UCSD-AML1 (cell line): Measurements from ENCODE around the gene LAMA2.
"Not testable (repeated sequence)": the region's sequence is repeated elsewhere in the genome, so short reads cannot be mapped to it uniquely, and the experiment has no call there.

ENCODE experiments used
- DNase-seq: peaks from one replicate; lab custom pipeline; 2025; ENCODE audit not compliant: unreplicated experiment; lab: John Stamatoyannopoulos, UW

Gene LAMA2

GRCh38 chr6:129172279-129172995 lies 289.5 kb downstream of the LAMA2 start:
- not testable (repeated sequence) for DNase-seq

DNA sequence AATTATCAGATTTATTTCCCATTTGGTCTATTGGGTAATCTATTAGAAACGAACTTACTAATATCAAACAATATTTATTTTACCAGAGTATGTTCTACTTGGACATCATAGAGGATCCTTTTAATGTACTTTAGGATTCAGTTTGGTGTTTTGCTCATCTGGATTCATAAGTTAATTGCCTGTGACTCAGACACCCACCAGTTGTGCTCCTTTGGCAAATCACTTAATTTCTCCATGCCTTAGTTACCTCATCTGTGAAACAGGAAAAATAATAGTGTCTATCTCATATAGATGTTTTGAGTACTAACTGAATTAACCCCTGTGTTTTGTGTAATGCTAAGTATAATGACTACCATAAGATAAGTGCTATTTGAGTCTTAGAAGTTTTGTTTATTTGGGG lies 292.1 kb downstream of the LAMA2 start:
- no peak for DNase-seq

- DNase-seq: no peak
Observed at GRCh38 chr6:129177801-129178200, 294.9 kb downstream of the LAMA2 start.

- no peak for DNase-seq
Observed at GRCh38 chr6:129179283-129179682, 296.3 kb downstream of the LAMA2 start.

DNA sequence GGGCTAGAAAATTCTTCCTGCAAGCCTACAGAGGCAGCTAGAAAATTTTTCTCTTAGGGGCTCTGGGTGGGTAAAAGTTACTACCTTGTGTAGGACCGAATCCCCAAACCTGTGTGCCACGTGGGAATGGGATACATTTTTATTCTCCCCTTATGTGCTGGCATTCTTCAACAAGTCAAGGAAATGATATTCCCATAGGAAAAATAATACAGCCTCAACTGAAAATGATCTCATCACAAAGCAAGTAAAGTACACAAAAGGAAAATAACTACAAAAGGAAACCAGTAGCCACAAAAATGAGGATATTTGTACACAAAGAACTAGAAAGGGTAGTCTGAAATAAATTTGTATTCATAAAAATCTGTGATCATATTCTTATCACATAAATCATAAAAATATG lies 298.1 kb downstream of the LAMA2 start:
- no peak for DNase-seq

DNA sequence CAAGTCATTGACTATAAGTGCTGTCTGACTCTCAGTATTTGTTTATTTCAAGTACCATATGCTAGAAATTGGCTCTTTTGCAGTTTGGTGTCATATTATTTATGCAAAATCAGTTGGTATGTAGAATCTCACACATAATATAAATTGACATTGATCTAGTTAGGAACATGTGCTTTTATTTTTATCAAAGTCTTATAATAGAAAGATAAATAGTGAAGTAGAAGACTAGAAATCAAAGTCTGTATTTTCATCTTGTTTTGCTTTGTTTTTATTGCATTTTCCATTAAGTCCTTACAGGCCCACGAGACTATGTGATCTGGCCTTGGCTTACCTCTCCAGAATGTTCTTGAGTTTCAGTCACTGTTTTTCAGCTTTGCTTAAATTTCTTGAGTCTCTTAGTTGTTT lies 300.3 kb downstream of the LAMA2 start:
- no peak for DNase-seq

DNA sequence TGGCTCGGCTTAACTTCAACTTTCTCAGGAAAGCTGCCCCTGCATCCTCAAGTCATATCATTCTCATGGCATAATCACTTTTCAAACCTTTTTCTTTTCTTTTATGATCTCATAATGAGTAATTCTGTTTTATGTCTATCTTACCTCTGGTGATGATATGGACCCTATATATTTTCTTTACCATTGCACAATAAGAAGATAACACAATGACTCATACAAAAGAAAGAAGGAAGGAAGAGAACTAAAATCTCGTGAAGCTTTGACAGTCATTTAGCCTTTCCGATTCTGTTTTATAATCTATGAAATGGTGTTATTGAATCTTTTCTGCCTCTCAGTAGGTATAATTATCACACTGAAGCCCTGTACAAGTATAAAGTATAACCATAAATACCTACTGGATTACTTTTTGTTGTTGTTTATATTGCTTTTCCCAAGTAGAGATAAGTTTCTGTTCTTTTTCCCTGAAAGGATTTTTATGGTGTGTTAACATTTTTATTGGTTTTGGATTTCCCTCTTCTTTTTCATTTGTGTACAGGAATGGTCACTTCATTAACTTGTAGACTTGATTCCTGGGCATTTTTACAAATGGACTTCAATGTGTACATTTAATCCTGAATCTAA lies 300.9 kb downstream of the LAMA2 start:
- no peak for DNase-seq

DNA sequence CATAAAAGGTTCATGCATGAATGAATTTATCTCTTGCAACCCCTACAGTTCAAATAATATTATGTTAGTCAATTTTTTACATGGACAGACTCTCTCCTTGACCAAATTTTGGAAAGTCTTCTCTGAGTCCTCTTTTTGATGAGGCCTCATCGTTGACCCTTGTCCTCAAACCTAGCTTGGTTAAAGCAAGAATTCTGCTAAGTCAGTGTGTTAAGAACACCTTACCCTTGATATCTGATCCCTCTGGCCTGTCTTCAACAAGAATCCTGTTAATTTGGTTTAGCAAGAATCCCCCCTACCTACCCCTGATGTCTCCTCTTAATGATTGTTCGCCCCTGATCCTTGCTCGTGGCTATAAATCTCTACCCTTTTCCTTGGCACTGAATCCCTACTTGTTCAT lies 301.4 kb downstream of the LAMA2 start:
- no peak for DNase-seq

- DNase-seq: no peak
Observed at GRCh38 chr6:129184808-129185366, 301.9 kb downstream of the LAMA2 start.

DNA sequence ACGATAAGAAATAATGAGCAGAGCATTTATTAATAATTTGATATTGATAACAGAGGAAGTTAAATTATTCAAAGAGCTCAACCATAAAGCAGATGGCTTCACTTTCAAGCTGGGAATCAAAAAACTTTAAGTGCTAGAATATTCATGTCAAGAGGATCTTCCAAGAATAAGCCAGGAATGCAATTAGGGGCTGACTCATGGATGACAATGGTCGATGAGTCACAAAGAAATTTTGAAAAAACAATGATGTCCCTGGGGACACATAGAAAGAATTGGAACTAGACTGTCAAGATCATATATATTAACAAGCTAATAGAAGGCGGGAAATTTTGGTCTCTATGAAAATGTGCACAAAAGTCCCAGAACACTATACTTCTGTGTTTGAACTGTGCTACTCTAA lies 304.1 kb downstream of the LAMA2 start:
- no peak for DNase-seq

- no peak for DNase-seq
Observed at GRCh38 chr6:129188306-129188705, 305.4 kb downstream of the LAMA2 start.

DNA sequence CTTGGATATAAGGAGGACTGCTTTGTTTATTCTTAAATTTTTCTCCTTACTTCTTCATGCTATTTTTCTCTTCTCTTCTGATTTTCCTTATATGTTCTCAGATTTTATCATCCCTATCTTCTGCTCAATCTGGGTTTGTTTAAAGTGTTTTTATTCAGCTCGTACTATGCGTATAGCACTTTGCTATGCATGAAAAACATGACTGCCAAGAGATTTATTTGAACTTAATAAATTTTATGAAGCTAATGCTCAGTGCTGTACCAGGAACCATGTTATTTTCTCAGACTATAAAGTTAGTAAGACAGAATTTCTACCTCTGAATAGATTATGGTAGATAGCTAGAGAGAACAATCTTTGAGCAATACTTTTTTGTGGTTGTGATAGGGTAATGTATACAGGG lies 305.9 kb downstream of the LAMA2 start:
- DNase-seq: no peak

DNA sequence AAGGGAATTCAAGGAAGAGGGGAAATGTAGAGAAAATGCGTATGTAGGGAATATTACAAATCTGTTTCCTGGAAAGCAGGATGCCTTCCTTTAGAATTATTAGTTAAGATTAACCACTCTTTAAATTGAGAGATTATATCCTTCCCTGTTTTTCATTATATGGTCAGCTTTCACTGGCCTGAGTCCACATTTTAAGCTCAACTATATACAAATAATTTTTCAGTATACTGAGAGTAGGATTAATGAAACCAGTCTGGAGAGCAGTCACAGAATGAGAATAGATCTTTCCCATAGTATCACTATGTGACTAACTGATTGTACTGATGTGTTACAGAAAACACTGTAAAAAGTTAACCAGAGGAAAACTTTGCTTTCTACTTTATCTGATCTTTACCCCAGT lies 306.3 kb downstream of the LAMA2 start:
- no peak for DNase-seq

GRCh38 chr6:129191235-129191634 lies 308.3 kb downstream of the LAMA2 start:
- DNase-seq: no peak

DNA sequence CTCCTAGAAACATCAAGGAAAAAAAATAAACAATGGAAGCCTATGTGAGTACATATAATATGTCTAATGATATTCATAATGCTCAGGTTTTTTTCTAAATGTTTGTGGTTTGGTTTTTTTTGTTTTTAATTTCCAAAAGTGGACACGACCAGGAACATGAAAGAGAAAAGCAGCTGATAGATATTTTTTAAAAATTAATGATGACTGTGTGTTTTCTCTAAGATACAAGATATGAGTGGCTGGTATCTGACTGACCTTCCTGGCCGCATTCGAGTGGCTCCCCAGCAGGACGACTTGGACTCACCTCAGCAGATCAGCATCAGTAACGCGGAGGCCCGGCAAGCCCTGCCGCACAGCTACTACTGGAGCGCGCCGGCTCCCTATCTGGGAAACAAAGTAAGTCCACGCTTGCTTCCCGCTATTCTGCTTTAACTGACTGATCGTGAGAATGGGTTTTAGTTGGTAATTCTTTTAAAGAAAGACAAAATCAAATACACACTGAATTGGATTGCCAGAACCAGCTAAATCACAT lies 309.6 kb downstream of the LAMA2 start:
- no peak for DNase-seq

DNA sequence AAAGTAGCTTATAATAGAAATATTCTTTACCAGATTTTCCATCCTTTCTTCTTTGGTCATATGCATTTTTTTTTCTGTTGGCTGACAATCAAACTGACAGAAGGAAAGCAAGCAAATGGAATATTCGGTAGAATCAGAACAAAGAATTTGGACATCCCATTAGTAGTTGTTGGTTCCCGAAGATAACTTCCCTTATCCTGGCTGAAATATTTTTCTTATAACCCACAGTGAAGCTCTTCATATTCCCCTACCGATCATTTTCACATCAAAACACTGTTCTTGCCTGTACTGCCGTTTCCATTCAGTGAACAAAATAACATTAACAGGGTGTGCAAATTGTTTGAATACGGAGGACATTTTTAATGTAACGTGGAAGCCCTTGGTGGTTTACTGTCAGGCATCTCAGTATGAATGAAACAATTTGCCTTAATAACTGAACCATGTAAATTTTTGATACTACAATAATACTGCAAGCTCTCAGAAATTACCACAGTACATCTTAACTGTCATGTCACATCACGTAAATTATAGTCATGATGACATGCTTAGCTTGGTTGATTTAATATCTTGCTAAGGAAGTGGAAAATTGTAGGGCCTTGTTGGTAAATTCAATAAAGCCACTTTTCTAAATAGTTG lies 311.5 kb downstream of the LAMA2 start:
- DNase-seq: no peak

DNA sequence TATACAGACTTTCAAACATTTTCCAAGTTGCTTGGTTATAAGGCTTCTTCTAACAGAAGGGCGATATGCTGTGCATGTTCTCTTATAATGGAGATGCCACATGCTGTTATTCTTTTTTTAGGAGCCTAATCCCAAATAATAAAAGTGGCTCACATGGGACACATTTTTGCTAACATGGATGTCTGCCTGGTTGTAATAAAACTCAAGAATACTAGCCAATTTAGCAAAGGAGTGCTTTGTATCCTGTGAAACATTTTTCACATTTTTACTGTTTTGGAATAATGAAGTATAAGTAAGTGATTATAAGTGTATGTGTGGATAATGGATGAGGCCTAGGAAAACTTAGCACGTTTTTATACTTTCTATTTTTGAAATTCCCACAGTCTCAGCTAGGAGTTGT lies 312.2 kb downstream of the LAMA2 start:
- no peak for DNase-seq

- DNase-seq: no peak
Observed at GRCh38 chr6:129195643-129196042, 312.7 kb downstream of the LAMA2 start.

GRCh38 chr6:129197154-129197553 lies 314.2 kb downstream of the LAMA2 start:
- DNase-seq: no peak

- no peak for DNase-seq
Observed at GRCh38 chr6:129200151-129200550, 317.2 kb downstream of the LAMA2 start.

- no peak for DNase-seq
Observed at GRCh38 chr6:129203190-129203900, 320.4 kb downstream of the LAMA2 start.
